MCF 10A (cell line): ENCODE measurements around the gene UPF1. TPM values are rescaled to one million over a fixed set of nuclear protein-coding genes. Genes with fewer than 3 reads are reported as not detected.

ENCODE experiments used
- BruUV-seq: library from RNA; stranded (reverse); fragments of 400-500 nt; replicated peaks from 2 replicates; lab custom pipeline; 2021; lab: Mats Ljungman, UMichigan
- CTCF ChIA-PET: fragments of 300-600 bp; sonication (Branson Sonifier 250); formaldehyde crosslinking; extraction: SDS; loops from one replicate; lab custom pipeline; 2021; ENCODE audit warnings: antibody characterized with exemption, inconsistent platforms; lab: Yijun Ruan, JAX
- POLR2A ChIA-PET: fragments of 300-600, 350-650 bp; sonication (Branson Sonifier 250); formaldehyde crosslinking; extraction: SDS; loops from one replicate; lab custom pipeline; 2020; ENCODE audit warnings: antibody characterized with exemption, inconsistent platforms; lab: Yijun Ruan, JAX
- DNase-seq: peaks from one replicate; pipeline ENCODE4 v3.0.0-alpha.2; 2018; ENCODE audit not compliant: unreplicated experiment
- H3K27ac Mint-ChIP-seq: one replicate; pipeline ENCODE4 v1.8.0; 2022; ENCODE audit warnings: mild to moderate bottlenecking, low read depth, mixed read lengths; ENCODE audit not compliant: unreplicated experiment
- H3K27me3 Mint-ChIP-seq: one replicate; pipeline ENCODE4 v1.8.0; 2022; ENCODE audit warnings: mixed read lengths; ENCODE audit not compliant: insufficient read depth, unreplicated experiment
- H3K36me3 Mint-ChIP-seq: one replicate; pipeline ENCODE4 v1.8.0; 2022; ENCODE audit warnings: mild to moderate bottlenecking, moderate library complexity, mixed read lengths; ENCODE audit not compliant: insufficient read depth, unreplicated experiment
- H3K4me1 Mint-ChIP-seq: one replicate; pipeline ENCODE4 v1.8.0; 2022; ENCODE audit warnings: mixed read lengths; ENCODE audit not compliant: insufficient read depth, unreplicated experiment
- H3K4me3 Mint-ChIP-seq: one replicate; pipeline ENCODE4 v1.8.0; 2022; ENCODE audit warnings: mild to moderate bottlenecking, moderate library complexity, mixed read lengths; ENCODE audit not compliant: unreplicated experiment
- H3K9me3 Mint-ChIP-seq: one replicate; pipeline ENCODE4 v1.8.0; 2022; ENCODE audit warnings: mixed read lengths; ENCODE audit not compliant: unreplicated experiment
- intact Hi-C: fragments of 100-400 bp; cut with micrococcal nuclease; formaldehyde crosslinking; loops from 2 replicates; pipeline ENCODE4 v1.14.1; 2022
- total RNA-seq: library from RNA; stranded (reverse); gene quantifications from 2 replicates; pipeline ENCODE4 v1.2.3, GENCODE V29; 2022
- TF ChIP-seq, protein P1 (sequence below): fragments of 200-600 bp; IDR thresholded peaks from one replicate; pipeline ENCODE4 v1.8.0; 2022; ENCODE audit warnings: antibody characterized with exemption, mild to moderate bottlenecking; ENCODE audit not compliant: unreplicated experiment

Gene UPF1
- total RNA-seq, 1 experiment from 2014 or later: 79.8 TPM

DNA sequence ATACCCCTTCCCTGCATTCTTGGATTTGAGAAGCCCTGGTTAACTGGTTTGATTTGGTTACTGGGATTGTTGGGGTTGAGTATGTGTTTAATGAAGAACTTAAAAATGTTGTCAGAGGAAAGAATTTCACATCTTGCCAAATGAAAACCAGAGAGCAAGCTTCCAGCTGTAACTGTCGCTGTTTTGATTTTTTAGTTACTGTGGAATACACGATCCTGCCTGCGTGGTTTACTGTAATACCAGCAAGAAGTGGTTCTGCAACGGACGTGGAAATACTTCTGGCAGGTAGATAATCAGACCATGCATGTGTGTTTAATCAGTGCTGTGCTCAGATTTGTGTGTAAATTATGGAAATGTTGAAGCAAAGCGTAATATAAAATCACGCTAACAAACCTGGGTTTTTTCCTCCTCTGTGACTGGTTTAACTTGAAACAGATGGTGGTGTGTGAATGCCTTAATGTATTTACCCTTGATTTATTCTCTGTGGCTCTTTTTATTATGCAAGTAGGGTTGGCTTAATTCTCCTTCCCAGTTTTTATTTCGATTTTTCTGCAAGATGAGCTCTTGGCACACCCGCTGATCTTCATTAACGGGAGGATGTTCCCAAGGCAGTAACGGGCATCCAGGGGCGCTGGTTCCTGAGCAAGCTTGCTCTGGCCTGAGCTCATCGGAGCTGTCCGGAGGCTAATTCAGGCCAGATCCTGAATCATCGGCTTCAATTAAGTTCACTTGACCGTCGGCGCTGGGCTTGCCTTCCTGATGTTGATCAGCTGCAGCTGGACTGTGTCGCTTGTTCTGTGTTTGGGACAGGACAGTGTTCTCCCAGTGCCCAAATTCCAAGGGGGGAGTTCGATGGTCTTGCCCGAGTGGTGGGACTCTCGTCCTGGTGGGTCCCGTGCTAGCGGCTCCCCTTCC is 16.0 kb downstream of the UPF1 start:
- H3K4me3 Mint-ChIP-seq: no peak overlapping the region
- intact Hi-C loops: loop anchor here (1.0 kb wide), 2 partner anchors 75 to 254 kb away; no protein-coding TSS in a partner anchor
- peak overlapping the region; percentile 46 for H3K27ac Mint-ChIP-seq
- no peak for DNase-seq
- POLR2A ChIA-PET: interaction anchor here (0.9 to 4.0 kb wide), 4 partner anchors 16 to 276 kb away, joined by 4 to 12 read pairs (median 6); partner anchors contain the start of genes REX1BD, UBA52 and UPF1
- H3K36me3 Mint-ChIP-seq: peaks cover 73% of the 10 kb centered on the region
- peaks cover 20% of the 10 kb centered on the region for H3K4me1 Mint-ChIP-seq
- no peaks in the 10 kb centered on the region for H3K9me3 Mint-ChIP-seq
- no peaks in the 10 kb centered on the region for H3K27me3 Mint-ChIP-seq
- CTCF ChIA-PET: interaction anchor here (0.5 to 7.7 kb wide), 38 partner anchors 9 to 449 kb away, joined by 3 to 69 read pairs (median 4); partner anchors contain the start of genes REX1BD and UPF1
- BruUV-seq: no TSS peak
- TF ChIP-seq, protein P1, sequence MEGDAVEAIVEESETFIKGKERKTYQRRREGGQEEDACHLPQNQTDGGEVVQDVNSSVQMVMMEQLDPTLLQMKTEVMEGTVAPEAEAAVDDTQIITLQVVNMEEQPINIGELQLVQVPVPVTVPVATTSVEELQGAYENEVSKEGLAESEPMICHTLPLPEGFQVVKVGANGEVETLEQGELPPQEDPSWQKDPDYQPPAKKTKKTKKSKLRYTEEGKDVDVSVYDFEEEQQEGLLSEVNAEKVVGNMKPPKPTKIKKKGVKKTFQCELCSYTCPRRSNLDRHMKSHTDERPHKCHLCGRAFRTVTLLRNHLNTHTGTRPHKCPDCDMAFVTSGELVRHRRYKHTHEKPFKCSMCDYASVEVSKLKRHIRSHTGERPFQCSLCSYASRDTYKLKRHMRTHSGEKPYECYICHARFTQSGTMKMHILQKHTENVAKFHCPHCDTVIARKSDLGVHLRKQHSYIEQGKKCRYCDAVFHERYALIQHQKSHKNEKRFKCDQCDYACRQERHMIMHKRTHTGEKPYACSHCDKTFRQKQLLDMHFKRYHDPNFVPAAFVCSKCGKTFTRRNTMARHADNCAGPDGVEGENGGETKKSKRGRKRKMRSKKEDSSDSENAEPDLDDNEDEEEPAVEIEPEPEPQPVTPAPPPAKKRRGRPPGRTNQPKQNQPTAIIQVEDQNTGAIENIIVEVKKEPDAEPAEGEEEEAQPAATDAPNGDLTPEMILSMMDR: no peak

DNA sequence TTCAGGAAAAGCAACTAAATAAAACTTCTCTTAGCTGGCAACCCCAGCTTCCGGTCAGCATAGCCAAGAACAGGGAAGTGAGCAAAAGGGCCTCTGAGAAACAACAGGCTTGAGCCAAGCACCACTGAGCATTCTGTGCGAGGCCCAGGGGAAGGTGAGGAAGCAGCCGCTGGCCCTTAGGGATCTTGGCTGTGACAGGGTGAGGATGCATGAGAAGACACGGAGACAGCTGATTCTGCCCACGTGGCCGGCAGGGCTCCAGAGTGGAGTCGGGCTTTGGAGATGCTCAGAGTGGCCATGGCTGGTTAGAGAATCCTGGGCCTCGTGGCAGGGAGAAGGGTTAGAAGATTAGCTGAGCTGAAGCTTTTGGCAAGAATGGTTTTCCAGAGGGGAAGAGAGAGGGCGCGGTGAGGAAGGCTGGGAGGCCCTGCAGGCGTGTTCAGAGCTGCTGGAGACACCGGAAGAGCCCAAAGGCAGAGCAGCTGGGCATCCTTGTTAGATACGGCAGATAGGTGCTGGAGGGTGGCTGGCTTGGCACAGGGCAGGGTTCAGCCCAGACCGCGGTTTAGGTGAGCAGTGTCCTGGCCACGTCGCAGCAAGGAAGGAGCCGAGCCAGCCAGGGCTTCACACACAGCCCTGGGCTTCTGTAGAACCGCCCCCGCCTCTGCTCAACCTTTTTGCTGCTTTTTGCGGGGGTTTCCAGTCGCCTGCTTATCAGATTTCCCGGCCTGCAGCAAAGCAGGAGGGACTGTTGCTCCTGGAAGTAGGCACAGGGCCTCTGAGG is 17.3 kb downstream of the UPF1 start:
- no peaks in the 10 kb centered on the region for H3K27me3 Mint-ChIP-seq
- no peaks in the 10 kb centered on the region for H3K9me3 Mint-ChIP-seq
- DNase-seq: no peak
- H3K4me1 Mint-ChIP-seq: peaks cover 20% of the 10 kb centered on the region
- TF ChIP-seq, protein P1: no peak
- H3K36me3 Mint-ChIP-seq: peaks cover 78% of the 10 kb centered on the region
- POLR2A ChIA-PET: interaction anchor here (1.0 to 4.0 kb wide), 4 partner anchors 17 to 277 kb away, joined by 3 to 12 read pairs (median 4); partner anchors contain the start of genes COPE, DDX49, UBA52 and UPF1
- intact Hi-C loops: no loop called here
- H3K4me3 Mint-ChIP-seq: no peak overlapping the region
- BruUV-seq: no TSS peak
- peak overlapping the region; percentile 16 for H3K27ac Mint-ChIP-seq
- CTCF ChIA-PET: interaction anchor here (0.6 to 7.7 kb wide), 7 partner anchors 8 to 1490 kb away, joined by 3 to 69 read pairs (median 22); partner anchors contain the start of gene UPF1

DNA sequence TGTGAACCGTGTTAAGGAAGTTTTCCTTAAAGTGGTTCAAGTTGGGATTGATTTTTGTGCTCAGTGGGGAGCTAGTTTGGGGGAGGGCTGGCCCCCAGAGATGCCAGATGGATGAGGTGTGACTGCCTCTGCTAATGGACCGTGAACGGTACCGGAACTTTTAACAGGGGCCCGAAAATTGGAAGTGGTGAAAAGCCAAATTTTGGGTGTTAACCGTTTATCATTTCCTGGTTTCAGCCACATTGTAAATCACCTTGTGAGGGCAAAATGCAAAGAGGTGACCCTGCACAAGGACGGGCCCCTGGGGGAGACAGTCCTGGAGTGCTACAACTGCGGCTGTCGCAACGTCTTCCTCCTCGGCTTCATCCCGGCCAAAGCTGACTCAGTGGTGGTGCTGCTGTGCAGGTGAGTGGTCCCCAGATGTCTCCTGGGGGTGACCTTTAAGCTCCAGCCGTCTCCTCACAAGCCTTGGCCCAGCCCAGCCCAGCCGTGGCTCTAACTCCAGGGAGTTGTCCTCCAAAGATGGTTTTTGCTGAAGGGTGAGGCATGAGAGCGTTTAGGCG is 18.2 kb downstream of the UPF1 start:
- H3K4me3 Mint-ChIP-seq: no peak overlapping the region
- H3K36me3 Mint-ChIP-seq: peaks cover 85% of the 10 kb centered on the region
- peak overlapping the region; percentile 16 for H3K27ac Mint-ChIP-seq
- CTCF ChIA-PET: interaction anchor here (0.5 to 7.7 kb wide), 8 partner anchors 12 to 461 kb away, joined by 3 to 69 read pairs (median 4); no protein-coding TSS in a partner anchor
- intact Hi-C loops: no loop called here
- no TSS peak for BruUV-seq
- POLR2A ChIA-PET: interaction anchor here (1.4 to 4.0 kb wide), 2 partner anchors 18 to 88 kb away, joined by 3 to 12 read pairs; partner anchors contain the start of gene UPF1
- TF ChIP-seq, protein P1: no peak
- H3K4me1 Mint-ChIP-seq: peaks cover 20% of the 10 kb centered on the region
- H3K27me3 Mint-ChIP-seq: no peaks in the 10 kb centered on the region
- no peak for DNase-seq
- no peaks in the 10 kb centered on the region for H3K9me3 Mint-ChIP-seq
